ENCODE results near the gene CLBA1.
A peak's percentile ranks its signal among the peaks of the same experiment; 100 is the strongest.

Gene CLBA1

GRCh38 chr14:104983231-104983721 lies 2.3 kb upstream of the CLBA1 start:
- Histone ChIP-seq H3K27me3 (ENCODE audit: control insufficient read depth in 1 of 2, insufficient read depth in 2 of 2, low read length in 2 of 2) (no peaks in the 10 kb centered on the region), H3K4me1 (ENCODE audit: control insufficient read depth, insufficient read depth, low read length) (peaks cover 37% of the 10 kb centered on the region), H3K4me3 (ENCODE audit: low read length in 2 of 2) (no peak overlapping the region), H3K36me3 (ENCODE audit: control insufficient read depth in 2 of 2, insufficient read depth in 2 of 2, low read length in 2 of 2) (no peaks in the 10 kb centered on the region), H3K9me3 (ENCODE audit: control insufficient read depth in 2 of 2, low read length in 2 of 2) (no peaks in the 10 kb centered on the region), H3K27ac (ENCODE audit: low read length) (no peak overlapping the region), H3K9ac (ENCODE audit: low read length in 2 of 2) (no peak overlapping the region)

GRCh38 chr14:104984056-104984894 lies 1.3 kb upstream of the CLBA1 start:
- Histone ChIP-seq H3K27ac (ENCODE audit: low read length) (no peak overlapping the region), H3K4me1 (ENCODE audit: control insufficient read depth, insufficient read depth, low read length) (peaks cover 30% of the 10 kb centered on the region), H3K4me3 (ENCODE audit: low read length in 2 of 2) (no peak overlapping the region)

GRCh38 chr14:104986487-104987164 lies 1.0 kb downstream of the CLBA1 start:
- Histone ChIP-seq H3K27me3 (ENCODE audit: control insufficient read depth in 1 of 2, insufficient read depth in 2 of 2, low read length in 2 of 2) (no peaks in the 10 kb centered on the region), H3K36me3 (ENCODE audit: control insufficient read depth in 2 of 2, insufficient read depth in 2 of 2, low read length in 2 of 2) (peaks cover 0 to 2% of the 10 kb centered on the region in 2 donors), H3K4me3 (ENCODE audit: low read length in 2 of 2) (peak overlapping the region; percentile 62 to 80), H3K27ac (ENCODE audit: low read length) (no peak overlapping the region), H3K4me1 (ENCODE audit: control insufficient read depth, insufficient read depth, low read length) (peaks cover 16% of the 10 kb centered on the region), H3K9ac (ENCODE audit: low read length in 2 of 2) (no peak overlapping the region), H3K9me3 (ENCODE audit: control insufficient read depth in 2 of 2, low read length in 2 of 2) (no peaks in the 10 kb centered on the region)

More at GRCh38 chr14:104984056-104984894, 1.3 kb upstream of the CLBA1 start:
- Histone ChIP-seq H3K9me3 (ENCODE audit: control insufficient read depth in 2 of 2, low read length in 2 of 2) (no peaks in the 10 kb centered on the region), H3K9ac (ENCODE audit: low read length in 2 of 2) (no peak overlapping the region), H3K27me3 (ENCODE audit: control insufficient read depth in 1 of 2, insufficient read depth in 2 of 2, low read length in 2 of 2) (no peaks in the 10 kb centered on the region), H3K36me3 (ENCODE audit: control insufficient read depth in 2 of 2, insufficient read depth in 2 of 2, low read length in 2 of 2) (no peaks in the 10 kb centered on the region)

GRCh38 chr14:104989236-104989950 lies 3.8 kb downstream of the CLBA1 start:
- Histone ChIP-seq H3K27me3 (ENCODE audit: control insufficient read depth in 1 of 2, insufficient read depth in 2 of 2, low read length in 2 of 2) (no peaks in the 10 kb centered on the region), H3K4me3 (ENCODE audit: low read length in 2 of 2) (no peak overlapping the region), H3K27ac (ENCODE audit: low read length) (no peak overlapping the region), H3K36me3 (ENCODE audit: control insufficient read depth in 2 of 2, insufficient read depth in 2 of 2, low read length in 2 of 2) (peaks cover 2 to 15% of the 10 kb centered on the region in 2 donors), H3K4me1 (ENCODE audit: control insufficient read depth, insufficient read depth, low read length) (peaks cover 16% of the 10 kb centered on the region), H3K9ac (ENCODE audit: low read length in 2 of 2) (no peak overlapping the region), H3K9me3 (ENCODE audit: control insufficient read depth in 2 of 2, low read length in 2 of 2) (no peaks in the 10 kb centered on the region)

- H3K36me3 ChIP-seq (ENCODE audit: control insufficient read depth in 2 of 2, insufficient read depth in 2 of 2, low read length in 2 of 2), result peaks cover 2 to 18% of the 10 kb centered on the region in 2 donors
- H3K9ac ChIP-seq (ENCODE audit: low read length in 2 of 2), result no peak overlapping the region
- H3K27me3 ChIP-seq (ENCODE audit: control insufficient read depth in 1 of 2, insufficient read depth in 2 of 2, low read length in 2 of 2), result no peaks in the 10 kb centered on the region
- peaks cover 16% of the 10 kb centered on the region for H3K4me1 ChIP-seq (ENCODE audit: control insufficient read depth, insufficient read depth, low read length)
- H3K9me3 ChIP-seq (ENCODE audit: control insufficient read depth in 2 of 2, low read length in 2 of 2), result no peaks in the 10 kb centered on the region
- H3K27ac ChIP-seq (ENCODE audit: low read length), result no peak overlapping the region
- no peak overlapping the region for H3K4me3 ChIP-seq (ENCODE audit: low read length in 2 of 2)
Measured at GRCh38 chr14:104989951-104990303, 4.3 kb downstream of the CLBA1 start.

GRCh38 chr14:104991896-104992230 lies 6.3 kb downstream of the CLBA1 start:
- Histone ChIP-seq H3K27ac (ENCODE audit: low read length) (no peak overlapping the region), H3K4me3 (ENCODE audit: low read length in 2 of 2) (no peak overlapping the region), H3K4me1 (ENCODE audit: control insufficient read depth, insufficient read depth, low read length) (peaks cover 2% of the 10 kb centered on the region), H3K36me3 (ENCODE audit: control insufficient read depth in 2 of 2, insufficient read depth in 2 of 2, low read length in 2 of 2) (peaks cover 6 to 22% of the 10 kb centered on the region in 2 donors), H3K27me3 (ENCODE audit: control insufficient read depth in 1 of 2, insufficient read depth in 2 of 2, low read length in 2 of 2) (no peaks in the 10 kb centered on the region), H3K9me3 (ENCODE audit: control insufficient read depth in 2 of 2, low read length in 2 of 2) (no peaks in the 10 kb centered on the region), H3K9ac (ENCODE audit: low read length in 2 of 2) (no peak overlapping the region)

GRCh38 chr14:104992501-104992900 lies 6.9 kb downstream of the CLBA1 start:
- no peak overlapping the region for H3K9ac ChIP-seq (ENCODE audit: low read length in 2 of 2)
- H3K27ac ChIP-seq (ENCODE audit: low read length), result no peak overlapping the region
- peaks cover 6 to 22% of the 10 kb centered on the region in 2 donors for H3K36me3 ChIP-seq (ENCODE audit: control insufficient read depth in 2 of 2, insufficient read depth in 2 of 2, low read length in 2 of 2)
- no peak overlapping the region for H3K4me3 ChIP-seq (ENCODE audit: low read length in 2 of 2)
- no peaks in the 10 kb centered on the region for H3K27me3 ChIP-seq (ENCODE audit: control insufficient read depth in 1 of 2, insufficient read depth in 2 of 2, low read length in 2 of 2)
- H3K4me1 ChIP-seq (ENCODE audit: control insufficient read depth, insufficient read depth, low read length), result no peaks in the 10 kb centered on the region
- no peaks in the 10 kb centered on the region for H3K9me3 ChIP-seq (ENCODE audit: control insufficient read depth in 2 of 2, low read length in 2 of 2)

- Histone ChIP-seq H3K36me3 (ENCODE audit: control insufficient read depth in 2 of 2, insufficient read depth in 2 of 2, low read length in 2 of 2) (peaks cover 6 to 22% of the 10 kb centered on the region in 2 donors), H3K27ac (ENCODE audit: low read length) (no peak overlapping the region), H3K4me3 (ENCODE audit: low read length in 2 of 2) (no peak overlapping the region), H3K9ac (ENCODE audit: low read length in 2 of 2) (no peak overlapping the region), H3K4me1 (ENCODE audit: control insufficient read depth, insufficient read depth, low read length) (no peaks in the 10 kb centered on the region), H3K9me3 (ENCODE audit: control insufficient read depth in 2 of 2, low read length in 2 of 2) (no peaks in the 10 kb centered on the region), H3K27me3 (ENCODE audit: control insufficient read depth in 1 of 2, insufficient read depth in 2 of 2, low read length in 2 of 2) (no peaks in the 10 kb centered on the region)
Measured at GRCh38 chr14:104993306-104993705, 7.7 kb downstream of the CLBA1 start.

GRCh38 chr14:104993808-104994591 lies 8.4 kb downstream of the CLBA1 start:
- Histone ChIP-seq H3K9ac (ENCODE audit: low read length in 2 of 2) (no peak overlapping the region), H3K36me3 (ENCODE audit: control insufficient read depth in 2 of 2, insufficient read depth in 2 of 2, low read length in 2 of 2) (peaks cover 6 to 22% of the 10 kb centered on the region in 2 donors), H3K4me1 (ENCODE audit: control insufficient read depth, insufficient read depth, low read length) (no peaks in the 10 kb centered on the region), H3K27me3 (ENCODE audit: control insufficient read depth in 1 of 2, insufficient read depth in 2 of 2, low read length in 2 of 2) (no peaks in the 10 kb centered on the region), H3K27ac (ENCODE audit: low read length) (no peak overlapping the region), H3K4me3 (ENCODE audit: low read length in 2 of 2) (no peak overlapping the region), H3K9me3 (ENCODE audit: control insufficient read depth in 2 of 2, low read length in 2 of 2) (no peaks in the 10 kb centered on the region)

- Histone ChIP-seq H3K9me3 (ENCODE audit: control insufficient read depth in 2 of 2, low read length in 2 of 2) (no peaks in the 10 kb centered on the region), H3K27me3 (ENCODE audit: control insufficient read depth in 1 of 2, insufficient read depth in 2 of 2, low read length in 2 of 2) (no peaks in the 10 kb centered on the region), H3K9ac (ENCODE audit: low read length in 2 of 2) (no peak overlapping the region), H3K27ac (ENCODE audit: low read length) (no peak overlapping the region), H3K36me3 (ENCODE audit: control insufficient read depth in 2 of 2, insufficient read depth in 2 of 2, low read length in 2 of 2) (peaks cover 6 to 22% of the 10 kb centered on the region in 2 donors), H3K4me3 (ENCODE audit: low read length in 2 of 2) (no peak overlapping the region), H3K4me1 (ENCODE audit: control insufficient read depth, insufficient read depth, low read length) (no peaks in the 10 kb centered on the region)
Measured at GRCh38 chr14:104994978-104995377, 9.4 kb downstream of the CLBA1 start.

Measured in stomach smooth muscle (tissue), 2 donors.